ENCODE results near the gene ANGPTL2.

Gene ANGPTL2

DNA sequence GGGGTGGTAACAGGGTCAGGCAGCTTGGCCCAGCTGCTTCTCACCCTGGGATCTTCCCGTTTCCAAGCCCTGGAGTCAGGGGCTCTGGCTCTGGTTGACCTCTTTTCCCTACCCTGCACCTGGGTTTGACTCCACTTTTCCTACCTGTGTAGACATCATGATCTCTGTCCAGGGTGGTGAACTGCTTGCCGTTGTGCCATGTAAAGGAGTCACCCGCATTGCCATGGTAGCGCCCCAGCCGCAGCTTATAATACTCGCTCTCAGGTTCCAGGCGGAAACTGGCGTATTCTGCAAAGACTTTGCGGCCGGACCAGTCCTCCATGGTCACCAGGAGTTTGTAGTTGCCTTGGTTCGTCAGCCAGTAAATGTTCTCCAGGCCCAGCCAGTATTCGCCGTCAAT, 30.9 kb downstream of the ANGPTL2 start:
- no peak for FAIRE-seq

DNA sequence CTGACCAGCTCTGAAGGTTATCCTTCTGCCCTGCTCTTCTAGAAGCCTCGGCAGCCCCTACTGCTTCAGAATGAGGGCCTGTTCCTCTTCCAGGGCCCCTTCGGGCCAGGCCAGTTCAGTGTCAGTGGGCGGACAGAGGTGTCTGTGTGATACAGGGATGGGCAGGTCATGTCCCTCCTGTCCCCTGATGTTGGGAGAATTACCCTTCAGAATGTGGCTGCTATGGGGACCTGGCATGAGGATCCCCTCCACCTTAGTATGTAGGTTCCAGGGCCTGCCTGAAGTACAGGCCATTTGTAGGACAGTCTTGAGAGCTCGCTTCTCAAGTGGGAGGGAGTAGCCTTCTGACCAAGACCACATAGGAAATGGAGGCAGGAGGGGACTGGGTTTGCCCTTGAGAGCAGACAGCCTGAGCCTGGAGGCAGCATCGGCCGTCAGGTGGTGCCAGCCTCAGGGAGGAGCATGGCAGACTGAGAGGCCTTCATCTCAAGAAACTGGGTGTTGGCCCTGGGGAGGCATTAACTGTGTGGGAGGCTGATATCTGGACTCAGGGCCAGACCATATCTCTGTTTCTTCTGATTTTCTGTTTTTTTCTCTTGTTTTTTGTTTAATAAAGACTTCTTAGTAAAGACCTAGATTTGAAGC, 32.0 kb downstream of the ANGPTL2 start:
- no peak for FAIRE-seq

- FAIRE-seq: no peak
These were observed 32.8 kb downstream of the ANGPTL2 start for GRCh38 chr9:127089631-127090081.

GRCh38 chr9:127088724-127089615, 33.5 kb downstream of the ANGPTL2 start:
- no peak for FAIRE-seq

DNA sequence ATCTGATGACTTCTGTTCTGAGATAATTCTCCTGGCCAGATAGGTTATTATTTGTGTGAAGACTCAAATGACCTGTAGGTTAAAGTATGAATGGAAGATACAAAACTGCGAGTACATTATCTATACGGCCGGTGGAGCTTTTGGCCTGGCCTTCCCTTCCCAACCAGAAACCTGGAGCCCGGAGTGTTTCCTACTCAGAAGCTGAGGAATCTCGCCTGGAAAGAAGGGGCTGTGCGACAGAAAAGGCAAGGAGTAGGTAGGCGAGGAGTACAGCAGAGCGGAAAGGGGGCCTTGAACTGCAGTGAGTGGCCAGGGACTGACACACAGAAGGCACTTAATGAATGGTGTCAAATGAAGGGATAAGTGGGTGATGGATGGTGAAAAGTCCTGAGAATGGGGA, 34.6 kb downstream of the ANGPTL2 start:
- no peak for FAIRE-seq

- FAIRE-seq: no peak
These were observed 35.0 kb downstream of the ANGPTL2 start for GRCh38 chr9:127087411-127087810.

- no peak for FAIRE-seq
These were observed 35.7 kb downstream of the ANGPTL2 start for GRCh38 chr9:127086771-127087170.

GRCh38 chr9:127085186-127085585, 37.2 kb downstream of the ANGPTL2 start:
- FAIRE-seq: no peak

- FAIRE-seq: no peak
These were observed 38.1 kb downstream of the ANGPTL2 start for GRCh38 chr9:127084076-127085039.

- FAIRE-seq: no peak
These were observed 39.1 kb downstream of the ANGPTL2 start for GRCh38 chr9:127083138-127083980.

DNA sequence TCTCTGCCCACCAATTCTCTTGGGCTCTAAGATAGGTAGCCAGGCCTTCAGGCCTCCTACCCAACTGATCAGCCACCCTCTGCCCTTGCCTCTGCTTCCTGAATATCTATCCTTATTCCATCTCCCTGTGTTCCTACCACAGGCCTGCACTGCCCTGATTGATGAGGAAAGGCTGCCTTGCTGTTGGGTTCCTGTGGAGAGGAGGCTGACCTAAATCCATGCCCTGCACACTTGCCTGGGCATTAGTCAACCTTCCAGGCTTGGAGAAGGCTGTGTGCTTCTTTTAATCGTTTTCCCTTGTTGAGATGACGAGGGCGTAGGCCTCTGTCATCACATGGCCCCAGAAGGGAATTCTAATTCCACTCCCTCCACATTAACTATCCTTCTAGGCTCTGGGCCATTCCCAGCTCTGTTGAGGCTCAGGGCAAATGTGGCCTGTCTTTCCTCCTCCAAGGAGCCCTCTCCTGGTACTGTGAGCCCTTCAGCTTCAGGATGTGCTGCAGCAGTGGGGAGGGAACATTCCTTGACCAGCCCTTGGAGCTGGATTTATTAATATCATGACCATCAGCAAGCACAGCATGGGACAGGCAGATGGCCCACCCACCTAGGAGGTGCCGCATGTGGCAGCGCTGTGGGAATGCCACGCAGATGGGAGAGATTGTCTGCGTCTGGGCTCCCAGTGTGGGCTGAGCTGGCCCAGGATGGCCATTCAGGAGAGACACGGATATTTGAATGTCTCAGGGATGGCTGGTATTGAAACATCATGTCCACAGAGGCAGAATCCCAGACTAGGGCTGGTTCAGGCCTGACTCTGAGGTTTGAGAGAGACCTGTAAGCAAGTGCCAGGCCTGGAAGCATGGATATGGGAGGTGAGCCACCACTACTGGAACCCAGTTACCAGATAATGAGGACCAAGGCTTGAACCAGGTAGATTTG, 40.9 kb downstream of the ANGPTL2 start:
- no peak for FAIRE-seq

GRCh38 chr9:127079446-127080140, 42.8 kb downstream of the ANGPTL2 start:
- FAIRE-seq: no peak

- no peak for FAIRE-seq
These were observed 43.4 kb downstream of the ANGPTL2 start for GRCh38 chr9:127078988-127079387.

- no peak for FAIRE-seq
These were observed 44.1 kb downstream of the ANGPTL2 start for GRCh38 chr9:127078336-127078735.

GRCh38 chr9:127077644-127077946, 44.8 kb downstream of the ANGPTL2 start:
- no peak for FAIRE-seq

DNA sequence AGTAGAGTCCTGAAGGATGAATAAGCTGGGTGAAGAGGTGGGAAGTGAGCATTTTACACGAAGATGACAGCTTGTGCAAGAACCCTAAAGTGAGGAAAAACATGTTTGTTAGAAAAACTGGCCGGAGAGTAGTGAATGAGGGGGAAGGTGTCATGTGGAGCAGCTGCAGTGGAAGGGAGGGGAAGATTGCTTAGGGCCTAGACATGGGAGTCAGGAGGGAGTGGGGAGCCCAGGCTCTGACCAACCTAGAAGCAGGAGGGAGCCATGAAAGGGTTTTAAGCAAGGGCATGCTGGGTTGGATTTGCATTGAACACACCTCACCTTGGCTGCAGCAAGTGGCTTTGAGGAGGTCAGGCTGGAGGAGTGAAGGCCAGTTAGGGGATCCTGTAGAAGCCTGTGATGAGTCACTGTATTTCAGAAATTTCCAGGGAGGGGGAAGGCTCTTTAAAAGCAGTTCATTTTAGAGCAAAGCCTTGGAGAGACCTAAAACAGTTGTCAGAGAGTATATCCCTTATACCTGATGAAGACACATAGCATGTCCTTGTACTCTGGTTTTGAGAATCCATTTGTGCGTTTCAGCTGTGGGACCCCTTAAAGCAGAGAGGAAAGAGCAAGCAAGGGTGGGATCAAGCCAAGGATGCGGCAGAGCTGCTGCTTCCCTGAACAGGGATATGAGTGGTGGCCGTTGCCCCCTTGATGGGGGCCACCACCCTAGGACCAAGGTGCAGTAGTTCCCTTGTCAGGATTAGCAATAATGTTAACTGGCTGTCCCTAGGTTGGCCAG, 45.4 kb downstream of the ANGPTL2 start:
- no peak for FAIRE-seq

- no peak for FAIRE-seq
These were observed 46.6 kb downstream of the ANGPTL2 start for GRCh38 chr9:127075624-127076372.
